ENCODE measurements around the gene RHBDL1.

RHBDL1 gene

GRCh38 chr16:635573-636205, 39.8 kb upstream of the RHBDL1 start (continued):
- no peak for TF ChIP-seq ZBTB11 (tag by site-specific recombination; conservative IDR thresholded peaks at IDR 0.05; ENCODE audit: low read depth)
- TF ChIP-seq ZNF549 (tag by site-specific recombination; IDR thresholded peaks at IDR 0.05) = no peak
- TF ChIP-seq ZNF76 (tag by site-specific recombination; IDR thresholded peaks at IDR 0.05; ENCODE audit: borderline replicate concordance, low read depth) = no peak
- no peak for TF ChIP-seq ZNF529 (tag by site-specific recombination; IDR thresholded peaks at IDR 0.05; ENCODE audit: insufficient replicate concordance)
- TF ChIP-seq ZNF660 (tag by site-specific recombination; IDR thresholded peaks at IDR 0.05) = 0 out of 2 replicates have a peak, but pooled peaks have one; percentile 13
- no peak for TF ChIP-seq WT1 (tag by site-specific recombination; IDR thresholded peaks at IDR 0.05)
- no peak for TF ChIP-seq ZBTB17 (tag by site-specific recombination; IDR thresholded peaks at IDR 0.05)
- no peak for TF ChIP-seq ZNF280C (tag by site-specific recombination; IDR thresholded peaks at IDR 0.05)
- peak; percentile 9; the same call in 1 of the 2 replicates for TF ChIP-seq KLF1 (tag by site-specific recombination; IDR thresholded peaks at IDR 0.05)
- no peak for TF ChIP-seq ZNF311 (tag by site-specific recombination; IDR thresholded peaks at IDR 0.05; ENCODE audit: borderline replicate concordance)
- no peak for TF ChIP-seq ZNF585B (tag by site-specific recombination; IDR thresholded peaks at IDR 0.05)
- TF ChIP-seq ZNF701 (tag by site-specific recombination; IDR thresholded peaks at IDR 0.05) = no peak
- no peak for TF ChIP-seq FEZF1 (tag by site-specific recombination; IDR thresholded peaks at IDR 0.05)
- no peak for TF ChIP-seq ZNF670 (tag by site-specific recombination; IDR thresholded peaks at IDR 0.05; ENCODE audit: low read depth)
- no peak for TF ChIP-seq ZNF48 (tag by site-specific recombination; IDR thresholded peaks at IDR 0.05)
- TF ChIP-seq ZNF18 (tag by site-specific recombination; IDR thresholded peaks at IDR 0.05) = no peak
- no peak for TF ChIP-seq YY2 (tag by site-specific recombination; IDR thresholded peaks at IDR 0.05)
- TF ChIP-seq ZNF2 (tag by site-specific recombination; IDR thresholded peaks at IDR 0.05) = no peak
- no peak for TF ChIP-seq ZNF138 (tag by site-specific recombination; IDR thresholded peaks at IDR 0.05; ENCODE audit: borderline replicate concordance)
- TF ChIP-seq MZF1 (tag by site-specific recombination; IDR thresholded peaks at IDR 0.05; ENCODE audit: borderline replicate concordance) = no peak
- no peak for TF ChIP-seq ZNF596 (tag by site-specific recombination; IDR thresholded peaks at IDR 0.05)
- no peak for TF ChIP-seq ZNF654 (tag by site-specific recombination; IDR thresholded peaks at IDR 0.05; ENCODE audit: low read depth)
- TF ChIP-seq ZFP69B (tag by site-specific recombination; IDR thresholded peaks at IDR 0.05) = no peak
- TF ChIP-seq ZNF248 (tag by site-specific recombination; IDR thresholded peaks at IDR 0.05) = no peak
- no peak for TF ChIP-seq ZNF266 (tag by site-specific recombination; IDR thresholded peaks at IDR 0.05; ENCODE audit: low read depth)
- TF ChIP-seq ZNF280D (tag by site-specific recombination; IDR thresholded peaks at IDR 0.05) = no peak
- no peak for TF ChIP-seq ZNF140 (tag by site-specific recombination; IDR thresholded peaks at IDR 0.05)
- TF ChIP-seq ZNF366 (tag by site-specific recombination; conservative IDR thresholded peaks at IDR 0.05) = no peak
- no peak for TF ChIP-seq ZNF202 (tag by site-specific recombination; IDR thresholded peaks at IDR 0.05; ENCODE audit: borderline replicate concordance)
- TF ChIP-seq ZBTB7A (tag by site-specific recombination; IDR thresholded peaks at IDR 0.05; ENCODE audit: low read depth) = no peak
- no peak for TF ChIP-seq ZEB2 (tag by site-specific recombination; IDR thresholded peaks at IDR 0.05)
